Fibroblast of skin of right biceps (primary cell): ENCODE results near the gene TNFRSF17.

Experiments used
- DNase-seq: peaks from one replicate; pipeline ENCODE4 v3.0.0-alpha.2; 2013

TNFRSF17 gene

DNA sequence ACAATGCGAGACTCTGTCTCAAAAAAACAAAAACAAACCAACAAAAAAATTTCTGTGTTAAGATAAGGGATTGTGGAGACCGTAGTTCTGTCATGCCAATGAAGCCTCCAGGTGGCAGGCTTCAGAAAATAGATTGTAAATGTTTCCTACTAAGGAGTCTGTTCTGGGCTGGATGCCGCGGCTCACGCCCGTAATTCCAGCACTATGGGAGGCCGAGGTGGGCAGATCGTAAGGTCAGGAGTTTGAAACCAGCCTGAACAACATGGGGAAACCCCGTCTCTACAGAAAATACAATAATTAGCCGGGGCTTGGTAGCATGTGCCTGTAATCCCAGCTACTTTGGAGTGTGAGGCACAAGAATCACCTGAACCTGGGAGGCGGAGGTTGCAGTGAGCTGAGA, 7.1 kb downstream of the TNFRSF17 start:
- DNase-seq: no peak

- no peak for DNase-seq
Observed at GRCh38 chr16:11973070-11973469, 8.1 kb downstream of the TNFRSF17 start.

- no peak for DNase-seq
Observed at GRCh38 chr16:11976850-11977375, 11.9 kb downstream of the TNFRSF17 start.

DNA sequence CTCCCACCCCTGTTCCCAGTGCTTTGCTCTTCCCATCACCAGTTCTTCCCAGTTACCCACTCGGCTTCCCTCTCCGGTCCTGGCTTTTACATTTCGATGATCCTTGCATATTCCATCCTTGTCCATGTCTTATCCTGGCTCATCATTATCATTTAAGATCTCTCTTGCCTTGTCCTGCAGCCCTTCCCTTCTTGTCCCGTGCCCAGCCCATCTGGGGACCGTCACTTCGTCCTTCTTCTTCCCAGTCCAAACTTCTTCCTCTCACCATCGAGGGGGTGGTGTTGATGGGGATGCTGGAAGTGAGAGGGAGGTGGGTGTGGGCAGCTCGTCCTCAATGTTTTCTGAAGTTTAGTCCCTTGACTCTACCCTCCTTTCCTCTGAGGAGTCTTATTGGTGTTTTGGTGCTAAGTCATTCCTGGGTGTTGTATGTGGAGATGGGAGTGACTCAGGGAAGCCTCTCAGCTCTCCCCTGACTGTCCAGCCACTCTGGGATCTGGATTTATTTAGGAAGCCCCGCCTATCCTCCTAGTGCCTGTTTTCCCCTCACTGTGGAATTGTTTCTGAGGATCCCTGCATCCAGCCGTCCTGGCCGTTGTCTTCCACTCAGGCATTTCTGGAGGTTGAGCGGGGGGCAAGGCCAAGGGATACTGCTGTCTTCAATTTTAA, 12.5 kb downstream of the TNFRSF17 start:
- DNase-seq: peak; percentile 85

- no peak for DNase-seq
Observed at GRCh38 chr16:11978080-11978479, 13.1 kb downstream of the TNFRSF17 start.

DNA sequence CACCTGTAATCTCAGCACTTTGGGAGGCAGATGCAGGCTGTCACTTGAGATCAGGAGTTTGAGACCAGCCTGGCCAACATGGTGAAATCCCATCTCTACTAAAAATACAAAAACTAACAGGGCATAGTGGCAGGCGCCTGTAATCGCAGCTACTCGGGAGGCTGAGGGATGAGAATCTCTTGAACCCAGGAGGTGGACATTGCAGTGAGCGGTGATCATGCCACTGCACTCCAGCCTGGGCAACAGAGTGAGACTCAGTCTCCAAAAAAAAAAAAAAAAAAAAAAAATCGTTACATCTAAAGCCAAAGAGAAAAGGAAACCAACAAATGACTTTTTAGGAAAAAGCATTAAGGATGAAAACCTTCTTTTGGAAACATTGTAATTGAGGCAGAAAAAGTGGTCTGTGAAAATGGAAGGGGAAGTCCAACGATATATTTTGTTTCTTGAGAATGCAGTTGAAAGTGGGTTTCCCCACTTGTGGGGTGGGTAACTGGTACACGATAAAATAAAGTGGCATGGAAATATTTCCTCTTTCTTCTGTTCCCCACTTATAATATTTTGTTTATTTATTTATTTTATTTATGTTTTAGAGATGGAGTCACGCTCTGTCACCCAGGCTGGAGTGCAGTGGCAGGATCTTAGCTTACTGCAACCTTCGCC, 14.1 kb downstream of the TNFRSF17 start:
- DNase-seq: no peak

DNA sequence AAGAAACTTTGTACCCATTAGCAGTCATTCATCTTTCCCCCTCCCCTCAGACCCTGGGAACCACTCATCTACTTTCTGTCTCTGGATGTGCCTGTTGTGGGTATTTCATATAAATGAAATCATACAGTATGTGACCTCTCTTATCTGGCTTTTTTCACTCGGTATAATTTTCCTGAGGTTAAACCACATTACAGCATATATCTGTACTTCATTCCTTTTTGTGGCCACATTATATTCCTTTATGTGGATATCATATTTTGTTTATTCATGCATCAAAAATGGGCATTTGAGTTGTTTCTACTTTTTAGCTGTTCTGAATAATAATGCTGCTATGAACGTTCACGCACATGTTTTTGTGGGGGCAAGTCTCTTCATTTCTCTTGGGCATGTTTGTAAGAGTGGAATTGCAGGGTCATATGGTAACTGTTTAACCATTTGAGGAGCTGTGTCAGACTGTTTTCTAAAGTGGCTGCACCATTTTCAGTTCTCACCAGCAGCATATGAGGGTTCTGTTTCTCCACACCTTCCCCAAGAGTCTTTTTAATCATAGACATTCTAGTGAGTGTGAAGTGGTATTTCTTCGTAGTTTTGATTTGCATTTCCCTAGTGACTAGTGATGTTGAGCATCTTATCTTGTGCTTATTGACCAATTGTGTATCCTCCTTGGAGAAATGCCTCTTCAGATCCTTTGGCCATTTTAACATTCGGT, 15.3 kb downstream of the TNFRSF17 start:
- no peak for DNase-seq

GRCh38 chr16:11985250-11985649, 20.2 kb downstream of the TNFRSF17 start:
- peak; percentile 24 for DNase-seq

- DNase-seq: no peak
Observed at GRCh38 chr16:11986521-11987057, 21.6 kb downstream of the TNFRSF17 start.

DNA sequence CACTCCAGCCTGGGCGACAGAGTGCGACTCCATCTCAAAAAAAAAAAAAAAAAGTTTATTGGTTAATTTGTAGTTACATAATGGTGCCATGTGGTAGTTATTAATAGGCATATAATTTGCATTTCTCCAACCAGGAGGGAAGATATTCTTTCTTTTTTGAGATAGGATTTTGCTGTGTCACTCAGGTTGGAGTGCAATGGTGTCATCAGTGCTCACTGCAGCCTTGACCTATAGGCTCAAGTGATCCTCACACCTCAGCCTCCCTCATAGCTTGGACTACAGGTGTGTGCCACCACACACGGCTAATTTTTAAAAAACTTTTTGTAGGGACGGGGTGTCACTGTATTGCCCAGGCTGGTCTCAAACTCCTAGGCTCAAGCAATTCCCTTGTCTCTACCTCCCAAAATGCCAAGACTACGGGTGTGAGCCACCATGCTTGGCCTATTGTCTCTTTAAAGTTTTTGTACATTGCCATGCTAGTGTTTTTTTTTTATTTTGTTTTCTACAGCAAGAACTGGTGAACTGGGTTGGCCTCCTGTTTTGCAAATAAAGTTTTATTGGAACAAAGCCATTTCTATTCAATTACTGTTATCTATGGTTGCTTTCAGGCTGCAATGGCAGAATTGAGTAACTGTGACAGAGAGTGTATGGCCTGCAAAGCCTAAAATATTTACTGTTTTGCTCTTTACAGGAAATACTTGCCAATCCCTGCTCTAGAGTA, 23.4 kb downstream of the TNFRSF17 start:
- no peak for DNase-seq

DNA sequence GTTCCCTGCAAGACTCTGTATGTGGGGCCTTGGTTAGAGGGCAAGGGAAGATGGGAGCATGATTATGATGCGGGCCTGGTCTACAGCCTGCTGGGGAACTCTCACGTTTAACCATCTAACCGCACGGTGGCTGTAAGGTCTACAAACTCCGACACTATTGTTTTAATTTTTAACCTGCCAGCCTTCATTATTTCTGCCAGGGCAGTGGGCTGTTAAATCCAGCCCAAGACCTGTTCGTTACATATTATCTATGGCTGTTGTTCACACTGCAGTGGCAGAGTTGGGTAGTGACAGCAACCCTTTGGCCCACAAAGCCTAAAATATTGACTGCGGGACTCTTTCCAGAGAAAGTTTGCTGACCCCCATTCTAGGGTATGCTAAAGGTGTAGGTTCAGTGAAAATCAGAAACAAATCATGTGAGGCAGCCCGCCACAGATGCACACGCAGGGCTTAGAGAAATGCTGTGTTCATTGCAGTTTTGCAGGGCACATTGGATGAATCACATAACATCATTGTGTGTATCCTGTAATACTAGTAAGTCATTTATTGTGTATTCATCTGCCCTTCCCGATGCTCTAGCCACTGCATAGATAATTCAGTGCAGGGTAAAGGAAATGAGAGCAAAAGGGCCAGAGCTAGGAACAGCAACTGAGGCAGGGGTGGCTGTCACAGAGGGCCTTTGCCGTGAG, 25.8 kb downstream of the TNFRSF17 start:
- DNase-seq: no peak

DNA sequence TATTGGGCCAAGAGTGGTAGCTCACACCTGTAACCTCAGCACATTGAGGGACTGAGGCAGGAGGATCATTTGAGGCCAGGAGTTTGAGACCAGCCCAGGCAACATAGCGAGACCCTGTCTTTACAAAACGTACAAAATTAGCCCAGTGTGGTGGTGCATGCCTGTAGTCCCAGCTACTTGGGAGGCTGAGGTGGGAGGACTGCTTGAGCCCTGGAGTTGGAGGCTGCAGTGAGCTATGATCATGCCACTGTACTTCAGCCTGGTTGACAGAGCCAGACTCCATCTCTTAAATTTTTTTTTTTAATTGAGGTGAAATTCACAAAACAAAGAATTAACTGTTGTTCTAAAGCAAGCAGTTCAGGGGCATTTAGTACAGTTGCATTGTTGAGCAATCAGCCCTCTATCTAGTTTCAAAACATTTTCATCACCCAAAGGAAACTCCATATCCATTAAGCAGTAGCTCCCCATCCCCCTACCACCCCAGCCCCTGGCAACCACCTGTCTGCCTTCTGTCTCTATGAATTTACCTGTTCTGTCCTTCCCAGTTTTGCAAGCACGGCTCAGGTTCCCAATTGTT, 27.1 kb downstream of the TNFRSF17 start:
- DNase-seq: no peak

DNA sequence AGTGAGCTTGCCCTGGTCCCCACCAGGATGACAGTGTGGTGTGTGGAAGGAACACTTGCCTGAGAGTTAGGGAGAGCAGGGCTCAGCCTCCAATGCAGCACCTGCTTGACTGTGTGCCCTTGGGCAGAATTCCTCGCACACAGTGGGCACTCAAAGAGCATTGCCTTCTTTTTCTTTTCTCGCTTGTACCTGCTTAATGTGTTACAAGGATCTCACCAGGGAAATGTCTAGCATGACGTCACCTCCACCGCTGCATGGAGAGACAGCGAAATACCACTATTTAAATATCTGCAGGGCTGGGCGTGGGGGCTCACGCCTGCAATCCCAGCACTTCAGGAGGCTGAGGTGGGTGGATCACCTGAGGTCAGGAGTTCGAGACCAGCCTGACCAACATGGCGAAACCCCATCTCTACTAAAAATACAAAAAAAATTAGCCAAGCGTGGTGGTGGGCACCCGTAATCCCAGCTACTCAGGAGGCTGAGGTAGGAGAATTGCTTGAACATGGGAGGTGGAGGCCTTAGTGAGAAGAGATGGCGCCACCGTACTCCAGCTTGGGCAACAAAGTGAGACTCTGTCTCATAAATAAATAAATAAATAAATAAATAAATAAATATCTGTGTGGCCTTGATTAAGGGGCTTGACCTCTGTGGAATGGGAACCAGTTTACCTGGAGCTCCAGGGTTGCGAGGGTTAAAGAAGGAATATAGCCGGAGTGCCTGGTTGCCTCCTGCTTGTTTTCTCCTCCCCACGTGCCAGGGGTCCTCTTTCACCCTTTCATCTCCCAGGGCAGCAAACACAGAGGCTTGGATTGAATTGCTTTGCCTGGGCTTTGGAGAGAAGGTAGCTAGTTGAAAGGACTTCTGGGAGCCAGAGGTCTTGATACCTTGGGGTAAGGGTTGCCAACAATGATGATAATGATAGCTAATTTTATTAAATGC, 27.8 kb downstream of the TNFRSF17 start:
- DNase-seq: no peak

DNA sequence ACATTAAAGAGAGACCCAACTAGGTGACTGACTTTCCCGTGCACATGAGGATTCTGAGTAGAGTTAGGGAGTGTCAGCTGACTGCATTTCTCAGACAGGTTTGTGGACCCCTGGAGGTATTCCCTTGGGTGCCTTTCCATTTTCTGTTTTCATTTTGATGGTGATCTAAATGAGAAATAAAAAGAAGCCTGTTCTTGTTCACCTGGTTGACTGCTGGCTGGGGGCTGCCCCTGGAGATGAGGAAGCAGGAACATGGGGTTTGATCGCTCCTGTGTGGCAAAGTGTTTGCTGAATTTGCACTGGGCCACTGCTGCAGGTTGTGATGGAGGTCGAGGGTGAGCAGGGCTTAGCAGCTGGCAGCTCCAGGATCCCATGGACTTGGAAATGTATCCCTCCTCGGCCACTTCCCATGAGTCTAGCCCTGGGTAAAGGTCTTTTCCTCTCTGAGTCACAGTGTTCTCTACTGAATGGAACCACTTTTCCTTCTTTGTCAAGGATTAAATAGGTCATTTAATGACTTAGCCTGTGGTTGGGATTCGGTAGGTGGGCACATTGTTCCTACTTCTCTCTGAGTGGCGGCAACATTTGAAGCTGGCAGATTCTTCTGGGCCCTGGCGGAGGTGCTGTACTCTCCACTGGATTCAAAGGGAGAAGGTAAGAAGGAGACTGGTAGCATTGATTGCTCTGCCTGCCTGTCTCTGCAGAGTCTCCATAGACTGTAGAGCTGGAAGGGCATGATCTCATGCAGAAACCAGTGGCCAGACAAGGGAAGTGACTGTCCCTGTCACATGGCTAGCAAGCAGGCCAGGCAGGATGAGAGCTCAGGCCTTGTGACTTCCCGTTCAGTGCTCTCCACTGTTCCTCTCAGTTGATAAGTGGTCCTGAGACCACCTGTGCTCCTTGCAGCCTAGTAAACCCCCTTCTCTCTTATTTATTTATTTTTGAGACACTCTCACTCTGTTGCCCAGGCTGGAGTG, 29.4 kb downstream of the TNFRSF17 start:
- DNase-seq: no peak

DNA sequence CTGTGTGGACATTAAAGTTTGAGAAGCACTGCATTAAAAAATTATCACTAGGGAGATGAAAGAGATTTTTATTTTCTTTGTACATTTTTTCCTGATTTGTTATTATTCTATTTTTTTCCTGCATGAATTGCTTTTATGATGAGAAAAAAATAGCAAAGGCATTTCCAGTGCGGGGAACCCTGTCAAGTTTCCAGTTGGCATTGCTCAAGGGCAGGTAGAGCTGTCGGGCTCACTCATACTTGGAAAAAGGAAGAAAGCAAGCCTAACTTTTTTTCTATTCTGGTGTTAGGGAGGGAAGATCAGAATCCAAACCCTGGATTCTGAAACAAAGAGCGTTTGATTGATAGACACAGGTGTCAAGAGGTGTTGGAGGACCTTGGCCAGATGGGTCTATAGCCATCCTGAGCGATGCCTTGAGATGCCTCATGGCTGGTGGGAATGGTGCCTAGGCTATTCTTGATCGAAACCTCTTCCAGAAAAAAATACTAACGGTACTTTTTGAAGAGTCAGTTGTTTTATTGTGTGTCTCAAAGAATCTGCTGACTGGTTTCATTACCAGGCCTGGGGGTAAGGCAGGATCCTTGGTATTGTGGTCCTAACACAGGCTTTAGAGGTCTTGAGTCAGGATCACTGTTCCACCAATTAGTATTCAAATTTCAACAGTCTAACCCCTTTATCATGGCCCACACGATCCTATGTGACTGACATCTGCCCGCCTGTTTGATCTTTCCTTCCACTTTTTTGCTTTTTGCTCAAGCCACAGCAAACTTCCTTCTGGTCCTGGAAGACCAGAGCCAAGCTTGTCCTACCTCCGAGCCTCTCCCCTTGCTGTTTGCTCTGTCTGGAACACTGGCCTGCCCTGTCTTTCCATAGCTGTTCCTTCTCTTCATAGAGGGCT, 31.7 kb downstream of the TNFRSF17 start:
- no peak for DNase-seq

DNA sequence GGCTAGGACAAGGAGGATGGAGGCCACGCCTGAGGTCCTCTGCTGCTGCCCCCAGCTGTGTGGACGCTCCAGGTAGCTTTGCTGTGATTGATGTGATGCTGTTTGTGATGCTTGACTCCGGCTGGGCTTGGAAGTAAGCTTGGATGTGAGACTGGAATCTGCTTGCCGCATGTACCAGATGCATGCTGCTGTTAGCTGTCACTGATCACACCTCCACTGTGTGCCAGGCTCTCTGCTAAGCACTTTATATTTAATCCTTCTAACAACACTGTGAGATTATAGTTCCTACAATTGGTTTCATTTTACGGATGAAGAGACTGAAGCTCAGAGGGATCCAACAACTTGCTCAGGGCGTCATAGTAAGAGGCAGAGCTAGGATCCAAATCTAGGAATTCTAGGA, 35.0 kb downstream of the TNFRSF17 start:
- DNase-seq: no peak

DNA sequence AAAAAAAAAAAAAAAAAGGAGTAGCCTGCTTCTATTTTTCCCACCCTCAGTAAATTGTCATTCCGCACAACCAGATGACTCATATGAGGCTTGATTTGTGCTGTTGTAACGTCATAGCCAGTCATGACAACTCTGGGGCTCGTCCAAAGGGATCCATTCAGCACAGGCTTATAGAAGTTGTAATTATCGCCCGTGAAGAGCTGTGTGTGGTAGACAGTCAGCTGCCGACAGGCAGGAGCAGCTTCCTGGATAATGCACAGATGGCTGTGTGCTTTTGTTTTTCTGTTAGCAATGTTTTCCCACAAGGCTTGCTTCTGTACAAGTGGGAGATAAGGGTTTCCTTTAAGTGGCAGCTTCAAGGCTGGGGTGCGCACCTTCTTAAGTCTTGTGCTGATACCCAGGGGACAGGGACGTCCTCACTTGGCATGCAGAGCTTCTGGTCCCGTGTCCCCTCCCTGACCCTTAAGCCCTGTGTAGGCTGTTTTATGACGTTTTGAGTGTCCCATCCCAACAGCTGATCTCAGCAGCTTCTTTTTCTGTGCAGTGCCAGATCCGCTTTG, 37.5 kb downstream of the TNFRSF17 start:
- peak; percentile 84 for DNase-seq

DNA sequence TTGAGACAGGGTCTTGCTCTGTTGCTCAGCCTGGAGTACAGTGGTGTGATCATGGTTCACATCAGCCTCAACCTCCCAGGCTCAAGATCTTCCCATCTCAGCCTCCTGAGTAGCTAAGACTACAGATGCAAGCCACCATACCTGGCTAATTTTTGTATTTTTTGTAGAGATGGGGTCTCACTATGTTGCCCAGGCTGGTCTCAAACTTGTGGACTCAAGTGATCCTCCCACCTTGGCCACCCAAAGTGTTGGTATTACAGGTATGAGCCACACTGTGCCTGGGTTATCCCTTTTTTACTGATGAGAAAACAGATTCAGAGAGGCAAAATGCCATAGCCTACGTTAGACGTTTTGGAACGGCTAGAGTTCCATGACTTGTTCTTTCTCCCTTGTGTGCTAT, 41.6 kb downstream of the TNFRSF17 start:
- DNase-seq: no peak
